Measurements from ENCODE around the gene PKIG. TPM values are rescaled to one million over a fixed set of nuclear protein-coding genes. Genes with fewer than 3 reads are reported as not detected.

The PKIG gene
- total and polyA plus RNA-seq, 10 of the 15 experiments (the other 5 are each of a cell fraction or from before 2014, with no cell fraction given), result 5.7 to 82.3 (median 39.7) TPM

DNA sequence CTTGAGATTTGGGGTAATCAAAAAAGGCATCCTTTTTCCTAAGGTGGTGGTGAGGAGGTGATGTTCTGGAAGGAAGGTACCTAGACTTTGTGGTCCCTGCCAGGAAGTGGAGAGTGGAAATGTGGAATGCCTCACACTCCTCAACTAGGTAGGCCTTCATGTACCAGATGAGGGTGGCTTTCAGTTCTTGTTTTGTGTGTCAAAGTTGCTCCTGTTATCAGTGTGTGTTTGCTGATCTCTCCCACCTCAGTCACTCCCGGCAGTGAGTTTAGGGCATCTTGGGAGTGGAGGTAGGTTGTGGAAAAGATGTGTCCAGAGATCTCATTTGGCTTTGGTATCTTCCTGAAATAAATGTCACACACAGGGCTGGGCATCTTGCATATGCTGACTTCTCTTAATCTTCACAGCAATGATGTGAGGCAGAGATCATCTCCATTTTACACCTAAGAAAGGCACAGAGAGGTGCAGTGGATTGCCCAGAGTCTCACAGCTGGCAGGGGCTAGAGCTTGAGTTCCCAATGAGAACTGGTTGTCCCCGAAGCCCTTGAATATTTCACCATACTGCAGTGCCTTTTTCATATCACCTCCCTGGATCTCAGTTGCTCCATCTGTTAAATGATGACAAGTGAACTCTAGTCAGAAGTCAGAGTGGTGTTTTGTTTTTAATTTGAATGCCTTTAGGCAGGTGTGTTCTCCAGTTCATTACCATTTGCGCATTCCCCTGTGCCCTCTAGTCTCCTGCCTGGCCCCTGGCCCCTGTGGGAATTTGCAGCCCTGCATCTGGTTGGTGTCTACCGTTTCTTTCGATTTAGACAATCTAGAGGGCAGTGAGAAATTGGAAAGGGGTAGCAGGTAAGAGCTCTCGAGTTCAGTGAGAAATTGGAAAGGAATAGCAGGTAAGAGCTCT, 2.9 kb downstream of the PKIG start:
- no peaks in the 10 kb centered on the region for H3K36me3 ChIP-seq (ENCODE audit: control insufficient read depth in 2 of 2, insufficient read depth in 2 of 2, low read length in 1 of 2)
- H3K9ac ChIP-seq (ENCODE audit: control insufficient read depth, insufficient read depth, low read length), result peak overlapping the region; percentile 36; the same call in 1 of the 2 replicates
- peak overlapping the region; percentile 72 for H3K4me2 ChIP-seq (ENCODE audit: control insufficient read depth, insufficient read depth)
- BruUV-seq (replicated peaks), result no TSS peak
- H2AFZ ChIP-seq (ENCODE audit: control insufficient read depth, low read depth, low read length), result peak overlapping the region; percentile 36
- H3K4me3 ChIP-seq, result peak overlapping the region; percentile 47
- H3K4me1 ChIP-seq (ENCODE audit: control insufficient read depth, insufficient read depth, low read length), result peaks cover 80% of the 10 kb centered on the region
- H3K27ac ChIP-seq (ENCODE audit: control insufficient read depth, insufficient read depth), result peak overlapping the region; percentile 77
- ChIA-PET POLR2A (interaction anchor here (0.9 to 5.9 kb wide), 8 partner anchors 9 to 68 kb away, joined by 3 to 46 read pairs (median 8); no protein-coding TSS in a partner anchor), RAD21 (ENCODE audit: unreplicated experiment) (interaction anchor here (1.4 to 5.4 kb wide), 12 partner anchors 9 to 379 kb away, joined by 3 to 61 read pairs (median 18); partner anchors contain the start of genes ADA and TTPAL), CTCF (interaction anchor here (0.7 to 5.3 kb wide), 10 partner anchors 9 to 98 kb away, joined by 3 to 67 read pairs (median 11); no protein-coding TSS in a partner anchor), SMC1A (ENCODE audit: uncharacterized antibody, unreplicated experiment) (interaction anchor here (0.9 to 7.8 kb wide), 13 partner anchors 8 to 100 kb away, joined by 3 to 144 read pairs (median 4); partner anchors contain the start of gene SERINC3)
- no peaks in the 10 kb centered on the region for H3K9me3 ChIP-seq (replicated peaks; ENCODE audit: control insufficient read depth, insufficient read depth, low read length)
- H3K79me2 ChIP-seq (ENCODE audit: control insufficient read depth, insufficient read depth, low read length), result no peaks in the 10 kb centered on the region
- ATAC-seq, result peak; percentile 47
- intact Hi-C loops (cut with micrococcal nuclease; ENCODE audit: unreplicated experiment), result loop anchor here (5.0 kb wide), 2 partner anchors 53 to 108 kb away; partner anchors contain the start of gene TTPAL
- H3K27me3 ChIP-seq (replicated peaks in 1 of 2; ENCODE audit: control insufficient read depth in 2 of 2, insufficient read depth in 2 of 2, low read length in 1 of 2), result no peaks in the 10 kb centered on the region
- WGBS (ENCODE audit: insufficient coverage, insufficient replicate concordance, low lambda C conversion rate, missing lambda C conversion rate), result under 1% methylated on average over 6 of the region's 6 CpGs
- peak; percentile 73 for DNase-seq (ENCODE audit: low read depth, low spot score)
- peak; percentile 13 for FAIRE-seq
- no peaks in the 10 kb centered on the region for H4K20me1 ChIP-seq (ENCODE audit: control insufficient read depth, insufficient read depth)
- in situ Hi-C loops (cut with MboI), result no loop called here
- peak; percentile 94 for TF ChIP-seq SPI1 (IDR thresholded peaks at IDR 0.05; ENCODE audit: borderline replicate concordance, insufficient read depth, low read depth, low read length)
- peak; percentile 52; the same call in 1 of the 2 replicates for TF ChIP-seq PAX5 (IDR thresholded peaks at IDR 0.05; ENCODE audit: borderline replicate concordance, low read depth, low read length)
- 0 out of 2 replicates have a peak, but pooled peaks have one; percentile 21 for TF ChIP-seq BACH1 (IDR thresholded peaks at IDR 0.05; ENCODE audit: borderline replicate concordance)
- peak; percentile 41; the same call in 1 of the 2 replicates for TF ChIP-seq MTA2 (IDR thresholded peaks at IDR 0.05; ENCODE audit: low read depth)
- TF ChIP-seq SMARCA5 (IDR thresholded peaks at IDR 0.05), result no peak
- no peak for TF ChIP-seq STAT1 (conservative IDR thresholded peaks at IDR 0.05)
- no peak for TF ChIP-seq PAX8 (IDR thresholded peaks at IDR 0.05)
- 0 out of 2 replicates have a peak, but pooled peaks have one; percentile 20 for TF ChIP-seq NBN (IDR thresholded peaks at IDR 0.05)
- TF ChIP-seq, protein P1, sequence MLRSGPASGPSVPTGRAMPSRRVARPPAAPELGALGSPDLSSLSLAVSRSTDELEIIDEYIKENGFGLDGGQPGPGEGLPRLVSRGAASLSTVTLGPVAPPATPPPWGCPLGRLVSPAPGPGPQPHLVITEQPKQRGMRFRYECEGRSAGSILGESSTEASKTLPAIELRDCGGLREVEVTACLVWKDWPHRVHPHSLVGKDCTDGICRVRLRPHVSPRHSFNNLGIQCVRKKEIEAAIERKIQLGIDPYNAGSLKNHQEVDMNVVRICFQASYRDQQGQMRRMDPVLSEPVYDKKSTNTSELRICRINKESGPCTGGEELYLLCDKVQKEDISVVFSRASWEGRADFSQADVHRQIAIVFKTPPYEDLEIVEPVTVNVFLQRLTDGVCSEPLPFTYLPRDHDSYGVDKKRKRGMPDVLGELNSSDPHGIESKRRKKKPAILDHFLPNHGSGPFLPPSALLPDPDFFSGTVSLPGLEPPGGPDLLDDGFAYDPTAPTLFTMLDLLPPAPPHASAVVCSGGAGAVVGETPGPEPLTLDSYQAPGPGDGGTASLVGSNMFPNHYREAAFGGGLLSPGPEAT (IDR thresholded peaks at IDR 0.05; ENCODE audit: low read depth), result peak; percentile 65
- TF ChIP-seq IRF4 (IDR thresholded peaks at IDR 0.05; ENCODE audit: low read depth, low read length), result peak; percentile 98
- TF ChIP-seq BCL11A (IDR thresholded peaks at IDR 0.05; ENCODE audit: low read depth, low read length), result peak; percentile 88
- TF ChIP-seq SUPT20H (IDR thresholded peaks at IDR 0.05; ENCODE audit: borderline replicate concordance, control insufficient read depth, low read depth, low read length), result no peak
- TF ChIP-seq TCF12 (IDR thresholded peaks at IDR 0.05; ENCODE audit: low read depth, low read length), result peak; percentile 54; the same call in 1 of the 2 replicates
- peak; percentile 89 for TF ChIP-seq RUNX3 (IDR thresholded peaks at IDR 0.05; ENCODE audit: low read length)
- TF ChIP-seq MLLT1 (IDR thresholded peaks at IDR 0.05), result 0 out of 2 replicates have a peak, but pooled peaks have one; percentile 37
- peak in 1 of 2 experiments; percentile 91; a peak in 2 of 4 replicates for TF ChIP-seq ETV6 (conservative IDR thresholded peaks at IDR 0.05 in 1 of 2, IDR thresholded peaks at IDR 0.05 in 1 of 2; ENCODE audit: borderline replicate concordance in 1 of 2, low read depth in 1 of 2)
- peak; percentile 70; the same call in 1 of the 2 replicates for TF ChIP-seq MTA3 (IDR thresholded peaks at IDR 0.05; ENCODE audit: borderline replicate concordance, low read length)
- 0 out of 2 replicates have a peak, but pooled peaks have one; percentile 14 for TF ChIP-seq ATF7 (IDR thresholded peaks at IDR 0.05; ENCODE audit: low read depth)
- no peak for TF ChIP-seq POLR2AphosphoS5 (IDR thresholded peaks at IDR 0.05; ENCODE audit: low read length)
